Bone marrow (tissue), 2 donors: ENCODE measurements around the gene SMTNL2.

Experiments used
- DNase-seq, 2 donors: peaks; one replicate each; lab custom pipeline; 2025; lab: John Stamatoyannopoulos, UW

The SMTNL2 gene

GRCh38 chr17:4584101-4584916 is at the start of gene SMTNL2:
Gene SMTNL2, plus strand, starts transcription at chr17:4584529. Its CDS starts 77 bp downstream, at chr17:4584606.
- no peak for DNase-seq

GRCh38 chr17:4534928-4535666 is 49.2 kb upstream of the SMTNL2 start:
- DNase-seq: no peak

- no peak for DNase-seq
These were observed 48.6 kb upstream of the SMTNL2 start for GRCh38 chr17:4535667-4536258.

GRCh38 chr17:4536259-4536741 is 48.0 kb upstream of the SMTNL2 start:
- DNase-seq: no peak

DNA sequence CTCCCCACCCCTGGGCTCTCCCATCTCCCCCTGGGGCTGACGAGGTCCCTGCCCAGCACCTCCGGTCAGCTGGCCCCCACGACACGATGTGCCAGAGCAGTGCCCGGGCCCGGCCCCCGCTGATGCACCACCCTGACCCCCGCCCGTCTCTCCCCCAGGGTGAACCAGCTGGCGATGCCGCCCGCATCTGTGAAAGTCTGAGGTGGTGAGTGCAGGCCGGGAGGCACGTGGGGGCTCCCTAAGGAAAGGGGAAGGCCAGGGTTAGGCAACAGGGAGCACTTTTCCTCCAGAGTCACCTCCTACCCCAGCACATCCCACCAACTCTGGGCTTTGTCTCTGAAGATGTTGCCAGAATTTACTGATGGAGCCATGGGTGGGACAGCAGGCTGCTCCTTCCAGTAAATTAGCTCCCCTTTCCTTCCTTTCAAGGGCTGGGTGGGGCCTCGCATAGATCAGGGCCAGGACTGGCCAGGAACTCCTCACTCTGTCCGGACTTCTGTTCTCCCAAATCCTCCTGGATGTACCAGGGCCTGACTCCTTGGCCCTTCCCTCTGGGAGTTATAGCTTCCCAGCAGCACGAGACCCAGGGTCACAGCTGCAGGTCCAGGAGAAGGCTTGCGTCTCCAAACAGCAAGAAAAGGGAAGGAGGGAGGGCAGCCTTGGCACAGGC is 47.5 kb upstream of the SMTNL2 start:
- DNase-seq: no peak

DNA sequence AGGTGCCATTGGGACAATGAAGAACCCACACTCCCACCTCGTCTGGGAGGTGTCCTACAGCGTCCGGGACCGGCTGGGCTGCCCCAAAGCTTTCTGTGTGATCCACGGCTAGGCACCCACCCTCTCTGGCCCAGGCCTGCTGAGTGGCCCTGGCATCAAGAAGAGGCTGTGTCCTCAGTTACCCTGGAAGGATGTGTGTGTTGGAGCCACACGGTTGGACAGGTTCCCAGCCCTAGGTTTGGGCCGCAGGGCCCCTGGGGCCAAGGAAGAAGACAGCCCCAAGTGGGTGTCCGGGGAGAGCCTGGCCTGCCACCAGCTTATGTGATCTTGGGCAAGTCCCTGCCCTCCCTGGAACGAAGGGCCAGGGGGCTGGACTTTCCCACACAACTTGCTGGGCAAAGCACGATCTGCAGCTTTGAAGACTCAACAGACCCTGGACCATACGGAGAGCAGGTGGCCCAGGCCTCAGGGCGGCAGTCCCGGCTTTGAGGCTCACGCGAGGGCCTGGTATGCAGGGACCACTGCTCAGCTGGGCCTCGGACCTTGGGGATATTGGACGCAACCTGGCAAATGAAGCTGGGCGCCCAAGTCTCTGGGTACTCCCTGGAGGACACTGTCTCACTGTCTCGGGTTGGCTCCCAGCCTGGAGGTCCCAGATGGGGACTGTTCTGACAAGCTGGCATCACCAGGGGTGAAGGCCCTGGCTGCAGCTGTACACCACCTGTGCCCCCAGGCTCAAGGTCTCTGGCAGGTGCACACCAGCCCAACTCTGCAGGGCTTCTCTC is 46.7 kb upstream of the SMTNL2 start:
- no peak for DNase-seq

DNA sequence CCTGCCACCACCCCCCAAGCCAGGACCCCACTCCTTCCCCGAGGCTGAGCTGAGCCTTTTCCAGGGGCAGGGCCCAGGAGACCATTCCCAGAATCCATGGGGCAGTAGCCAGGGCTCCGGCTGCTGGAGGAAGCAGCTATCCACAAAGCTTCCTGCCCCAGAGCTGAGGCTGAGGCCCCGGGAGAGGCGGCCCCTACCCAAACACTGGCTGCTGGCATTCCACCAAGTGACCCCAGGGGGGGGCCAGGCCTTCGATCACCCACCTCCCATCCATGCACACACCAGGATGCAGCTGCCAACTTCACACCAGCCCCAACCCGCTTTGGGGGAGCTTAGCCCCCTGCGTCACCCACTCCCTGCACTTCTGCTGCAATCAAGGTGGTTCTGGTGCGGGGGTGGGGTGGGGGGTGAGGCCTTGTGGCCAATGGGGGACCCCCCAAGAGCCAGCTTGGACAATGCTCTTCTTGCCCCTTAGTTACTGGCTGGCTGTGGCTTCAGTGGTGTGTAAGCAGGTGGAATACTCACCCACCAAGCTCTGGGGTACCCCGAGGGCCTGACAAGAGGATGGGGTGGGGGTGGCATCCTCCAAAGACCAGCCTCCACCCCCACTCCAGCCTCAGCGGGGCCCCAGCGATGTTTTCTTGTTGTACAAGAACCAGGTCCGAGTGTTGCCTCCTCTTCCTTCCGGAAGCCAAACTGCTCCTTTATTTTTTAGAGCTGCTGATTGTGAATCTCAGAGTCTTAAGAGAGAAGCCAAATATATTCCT is 45.9 kb upstream of the SMTNL2 start:
- no peak for DNase-seq

- DNase-seq: no peak
These were observed 45.3 kb upstream of the SMTNL2 start for GRCh38 chr17:4539025-4539424.

DNA sequence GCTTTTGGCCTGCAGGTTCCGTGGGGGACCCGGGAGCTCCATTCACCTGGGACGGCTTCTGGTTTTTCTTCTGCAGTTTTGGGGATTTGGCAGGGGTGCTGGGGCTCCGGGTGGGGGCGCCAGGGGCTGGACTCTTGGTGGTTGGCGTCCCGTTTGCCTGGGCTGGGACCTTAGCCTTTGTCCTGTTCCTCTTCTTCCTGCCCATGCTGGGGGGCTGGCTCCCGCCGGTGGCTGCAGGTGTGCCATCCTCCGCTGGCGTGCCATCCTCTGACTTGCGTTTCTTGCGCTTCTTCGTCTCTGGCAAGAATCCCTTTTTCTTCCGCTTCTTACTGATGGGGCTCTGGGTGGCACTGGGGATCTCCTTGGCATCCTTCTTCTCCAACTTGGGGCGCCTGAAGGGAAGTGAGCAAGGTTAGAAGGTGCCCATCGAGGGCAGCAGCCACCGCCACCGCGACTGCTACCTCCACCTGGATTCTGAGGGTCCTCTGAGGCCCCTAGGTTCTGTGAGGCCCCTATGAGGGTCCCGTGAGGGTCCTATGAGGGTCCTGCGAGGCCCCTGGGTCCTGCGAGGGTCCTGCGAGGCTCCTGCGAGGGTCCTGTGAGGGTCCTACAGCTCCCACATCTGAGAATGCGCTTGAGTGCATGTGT is 44.6 kb upstream of the SMTNL2 start:
- DNase-seq: no peak

GRCh38 chr17:4540224-4540651 is 44.1 kb upstream of the SMTNL2 start:
- no peak for DNase-seq

DNA sequence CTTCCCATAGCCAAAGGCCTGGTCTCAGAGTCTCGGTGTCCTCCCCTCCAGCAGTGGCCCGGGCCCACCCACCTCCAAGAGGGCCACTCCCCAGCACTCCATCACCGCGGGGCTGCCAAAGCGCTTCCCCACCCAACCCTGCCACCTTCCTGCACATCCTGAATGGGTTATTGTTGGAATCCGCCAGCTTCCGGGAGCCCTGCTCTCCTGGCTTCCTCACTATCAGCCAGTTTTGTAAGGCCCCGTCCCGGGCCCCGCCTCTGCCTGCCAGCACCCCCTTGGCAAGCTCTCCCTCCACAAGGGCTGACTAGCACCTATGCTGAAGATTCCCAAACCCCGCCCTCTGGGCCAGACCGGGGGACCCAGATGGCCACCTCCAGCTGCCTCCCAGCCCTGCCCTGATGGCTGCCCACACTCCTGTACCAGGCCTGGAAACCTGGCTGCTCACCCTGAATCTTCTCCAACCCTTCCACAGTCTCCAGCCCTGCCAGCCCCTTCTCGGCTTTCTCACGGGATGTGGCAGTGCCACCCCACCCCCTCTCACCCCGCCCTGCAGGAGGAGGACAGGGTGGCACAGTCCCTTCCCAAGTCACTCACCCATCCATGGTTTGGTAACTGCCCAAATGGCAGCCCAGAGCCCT is 43.5 kb upstream of the SMTNL2 start:
- no peak for DNase-seq

DNA sequence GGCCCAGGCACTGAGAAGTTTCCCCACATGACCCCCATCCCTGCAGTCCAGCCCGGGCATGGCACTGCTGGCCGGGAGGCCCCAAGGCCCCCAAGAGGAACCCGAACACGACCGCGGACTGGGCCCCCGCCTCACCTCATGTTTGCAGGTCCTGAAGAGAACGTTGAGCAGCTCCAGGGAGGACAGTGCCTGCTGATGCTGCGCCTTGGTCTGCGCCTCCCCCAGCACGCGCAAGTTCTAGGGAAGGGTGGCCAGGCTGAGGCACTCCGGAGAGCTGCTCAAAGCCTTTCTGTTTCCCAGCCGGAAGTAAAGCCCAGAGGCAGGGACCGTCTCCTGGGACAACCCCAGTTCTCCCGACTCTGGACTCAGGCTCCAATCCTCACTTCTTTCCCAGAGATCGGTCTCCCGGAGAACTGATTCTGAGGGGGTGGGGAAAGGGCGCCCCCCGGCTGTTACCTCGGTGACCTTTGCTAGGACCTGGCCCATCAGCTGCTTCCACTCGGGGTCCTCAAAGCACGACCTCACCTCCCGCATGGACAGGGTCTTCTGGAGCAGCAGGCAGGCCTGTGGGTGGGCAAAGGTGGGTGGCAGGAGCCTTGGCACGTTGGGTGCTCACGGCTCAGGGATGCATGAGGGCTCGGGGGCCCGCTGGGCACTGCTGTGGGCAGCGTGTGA is 42.9 kb upstream of the SMTNL2 start:
- DNase-seq: no peak

GRCh38 chr17:4542003-4542725 is 42.2 kb upstream of the SMTNL2 start:
- no peak for DNase-seq

DNA sequence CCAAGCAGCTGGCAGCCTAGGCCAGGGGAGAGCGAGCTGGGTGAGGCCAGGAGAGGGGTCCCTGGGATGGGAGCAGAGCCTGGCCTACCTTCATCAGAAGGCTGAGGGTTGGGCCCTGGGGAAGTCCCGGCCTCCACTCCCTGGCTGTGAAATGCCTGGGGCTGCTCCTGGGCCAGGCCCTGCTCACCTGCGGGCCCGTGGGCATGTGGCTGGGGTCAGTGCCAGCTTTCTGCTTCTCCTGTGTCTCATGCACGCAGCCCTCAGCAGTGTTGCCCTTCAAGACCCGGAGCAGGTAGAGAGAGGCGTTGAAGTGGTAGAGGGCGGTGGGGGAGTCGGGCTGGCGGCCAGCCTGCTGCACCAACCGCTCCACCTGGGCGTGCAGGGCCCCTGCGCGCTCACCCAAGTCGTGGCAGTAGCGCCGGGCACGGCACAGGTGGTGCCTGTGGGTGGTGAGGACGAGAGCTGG is 41.6 kb upstream of the SMTNL2 start:
- no peak for DNase-seq

- DNase-seq: no peak
These were observed 40.7 kb upstream of the SMTNL2 start for GRCh38 chr17:4543557-4544026.

DNA sequence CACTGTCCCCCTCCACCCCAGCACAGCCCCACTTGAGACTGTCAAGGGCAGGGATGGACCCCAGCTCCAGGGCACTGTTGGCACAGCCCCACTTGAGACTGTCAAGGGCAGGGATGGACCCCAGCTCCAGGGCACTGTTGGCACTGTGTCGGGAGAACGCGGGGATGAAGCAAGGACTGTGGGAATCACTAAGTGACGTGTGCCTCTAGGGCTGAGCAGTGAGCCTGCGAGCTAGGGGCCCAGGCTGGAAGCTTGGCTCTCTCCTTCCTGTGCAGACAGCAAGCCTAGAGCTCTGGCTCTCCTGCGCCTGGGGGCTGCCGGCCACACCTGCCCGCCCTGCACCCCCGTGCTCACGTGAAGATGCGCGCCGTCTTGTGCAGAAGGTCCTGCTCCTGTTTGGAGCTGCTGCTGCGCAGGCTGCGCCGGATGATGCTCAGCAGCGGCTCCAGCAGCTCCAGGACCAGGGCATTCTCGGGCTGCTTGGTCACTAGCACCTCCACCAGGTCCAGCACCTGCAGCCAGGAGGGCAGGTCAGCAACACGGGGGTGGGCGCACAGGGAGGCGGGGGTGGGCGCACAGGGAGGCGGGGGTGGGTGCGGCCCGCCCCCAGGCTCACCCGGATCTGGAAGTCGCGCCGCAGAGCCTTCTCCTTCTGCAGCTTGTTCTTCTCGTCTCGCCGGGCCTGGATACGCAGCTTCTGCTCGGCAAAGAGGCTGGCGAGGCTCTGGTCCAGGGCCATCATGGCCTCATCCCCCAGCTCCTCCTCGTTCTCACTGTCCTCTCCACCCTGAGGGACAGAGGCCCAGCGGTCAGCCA is 40.0 kb upstream of the SMTNL2 start:
- no peak for DNase-seq

DNA sequence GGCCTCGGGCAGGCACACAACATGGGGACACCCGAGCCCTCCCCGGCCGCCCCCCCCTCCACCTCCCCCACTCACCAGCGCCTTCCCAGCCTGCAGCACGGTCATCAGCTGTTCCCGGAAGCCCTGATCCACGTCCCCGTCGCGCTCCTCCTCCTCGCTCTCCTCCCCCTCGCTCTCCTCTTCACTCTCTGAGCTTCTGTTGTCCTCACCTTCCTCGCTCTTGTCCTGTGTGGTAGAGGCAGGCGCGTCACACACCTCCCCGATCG is 39.4 kb upstream of the SMTNL2 start:
- no peak for DNase-seq
